ENCODE measurements around the gene TMEM116.

- TF ChIP-seq CTCF (conservative IDR thresholded peaks at IDR 0.05; ENCODE audit: low read depth, low read length) (no peak), EZH2 (IDR thresholded peaks at IDR 0.05; ENCODE audit: low read length, unreplicated experiment) (no peak)
Measured at GRCh38 chr12:111937429-111937828, 75.5 kb downstream of the TMEM116 start.

Measured in PC-3 (cell line).